ENCODE results near the gene SCAF4.
A peak's percentile ranks its signal among the peaks of the same experiment; 100 is the strongest.
"Not testable (repeated sequence)": the region's sequence is repeated elsewhere in the genome, so short reads cannot be mapped to it uniquely, and the experiment has no call there.

The SCAF4 gene

GRCh38 chr21:31731857-31732596, at the start of gene SCAF4:
Gene SCAF4 (minus strand): TSS chr21:31732118. CDS start chr21:31731692, 426 bp downstream.
- DNase-seq (ENCODE audit: low read depth) = peak; percentile 71

- no peak for DNase-seq (ENCODE audit: low read depth)
Measured at GRCh38 chr21:31780944-31781343, 49.0 kb upstream of the SCAF4 start.

- DNase-seq (ENCODE audit: low read depth) = no peak
Measured at GRCh38 chr21:31778546-31778945, 46.6 kb upstream of the SCAF4 start.

- no peak for DNase-seq (ENCODE audit: low read depth)
Measured at GRCh38 chr21:31777857-31778256, 45.9 kb upstream of the SCAF4 start.

GRCh38 chr21:31774031-31774430, 42.1 kb upstream of the SCAF4 start:
- DNase-seq (ENCODE audit: low read depth) = no peak

- no peak for DNase-seq (ENCODE audit: low read depth)
Measured at GRCh38 chr21:31772674-31773555, 41.0 kb upstream of the SCAF4 start.

GRCh38 chr21:31771685-31772084, 39.8 kb upstream of the SCAF4 start:
- DNase-seq (ENCODE audit: low read depth) = no peak

GRCh38 chr21:31768710-31769109, 36.8 kb upstream of the SCAF4 start:
- no peak for DNase-seq (ENCODE audit: low read depth)

GRCh38 chr21:31766899-31767298, 35.0 kb upstream of the SCAF4 start:
- no peak for DNase-seq (ENCODE audit: low read depth)

- not testable (repeated sequence) for DNase-seq (ENCODE audit: low read depth)
Measured at GRCh38 chr21:31765850-31766249, 33.9 kb upstream of the SCAF4 start.

- DNase-seq (ENCODE audit: low read depth) = no peak
Measured at GRCh38 chr21:31760931-31761330, 29.0 kb upstream of the SCAF4 start.

GRCh38 chr21:31756787-31757186, 24.9 kb upstream of the SCAF4 start:
- DNase-seq (ENCODE audit: low read depth) = no peak

- no peak for DNase-seq (ENCODE audit: low read depth)
Measured at GRCh38 chr21:31755027-31755426, 23.1 kb upstream of the SCAF4 start.

- no peak for DNase-seq (ENCODE audit: low read depth)
Measured at GRCh38 chr21:31754708-31754960, 22.7 kb upstream of the SCAF4 start.

- no peak for DNase-seq (ENCODE audit: low read depth)
Measured at GRCh38 chr21:31753949-31754707, 22.2 kb upstream of the SCAF4 start.

GRCh38 chr21:31752967-31753366, 21.0 kb upstream of the SCAF4 start:
- no peak for DNase-seq (ENCODE audit: low read depth)

- no peak for DNase-seq (ENCODE audit: low read depth)
Measured at GRCh38 chr21:31752352-31752751, 20.4 kb upstream of the SCAF4 start.

GRCh38 chr21:31750843-31751242, 18.9 kb upstream of the SCAF4 start:
- no peak for DNase-seq (ENCODE audit: low read depth)

GRCh38 chr21:31744182-31744800, 12.4 kb upstream of the SCAF4 start:
- no peak for DNase-seq (ENCODE audit: low read depth)

- no peak for DNase-seq (ENCODE audit: low read depth)
Measured at GRCh38 chr21:31743712-31744111, 11.8 kb upstream of the SCAF4 start.

GRCh38 chr21:31741116-31741515, 9.2 kb upstream of the SCAF4 start:
- no peak for DNase-seq (ENCODE audit: low read depth)
